SW 1271 (cell line): Measurements from ENCODE around the gene ADGRL2.

Experiments
- DNase-seq, 2 experiments: peaks; one replicate each; lab custom pipeline; 2025; lab: John Stamatoyannopoulos, UW

ADGRL2 gene

GRCh38 chr1:81982523-81982922, 181.8 kb downstream of the ADGRL2 start:
- no peak for DNase-seq

- no peak for DNase-seq
Observed at GRCh38 chr1:81989524-81989923, 188.8 kb downstream of the ADGRL2 start.

GRCh38 chr1:81990241-81990640, 189.5 kb downstream of the ADGRL2 start:
- DNase-seq, result no peak

- DNase-seq, result no peak
Observed at GRCh38 chr1:81998165-81998564, 197.4 kb downstream of the ADGRL2 start.

- DNase-seq, result no peak
Observed at GRCh38 chr1:81999364-81999763, 198.6 kb downstream of the ADGRL2 start.

- DNase-seq, result no peak
Observed at GRCh38 chr1:82000221-82000620, 199.5 kb downstream of the ADGRL2 start.

- no peak for DNase-seq
Observed at GRCh38 chr1:82001345-82001744, 200.6 kb downstream of the ADGRL2 start.

GRCh38 chr1:82007804-82008203, 207.1 kb downstream of the ADGRL2 start:
- no peak for DNase-seq

- no peak for DNase-seq
Observed at GRCh38 chr1:82013702-82014101, 213.0 kb downstream of the ADGRL2 start.

- DNase-seq, result no peak
Observed at GRCh38 chr1:82015444-82015843, 214.7 kb downstream of the ADGRL2 start.

GRCh38 chr1:82018319-82018718, 217.6 kb downstream of the ADGRL2 start:
- DNase-seq, result no peak

- DNase-seq, result no peak
Observed at GRCh38 chr1:82019508-82019907, 218.8 kb downstream of the ADGRL2 start.

- no peak for DNase-seq
Observed at GRCh38 chr1:82030830-82031229, 230.1 kb downstream of the ADGRL2 start.

GRCh38 chr1:82032068-82032467, 231.3 kb downstream of the ADGRL2 start:
- DNase-seq, result no peak

- no peak for DNase-seq
Observed at GRCh38 chr1:82034812-82035211, 234.1 kb downstream of the ADGRL2 start.
